ENCODE results near the gene CENPN.

The CENPN gene

GRCh38 chr16:80993834-80994233 lies 13.2 kb upstream of the CENPN start:
- DNase-seq (ENCODE audit: extremely low spot score) = no peak
- ChIA-PET POLR2A (no interaction called here), CTCF (interaction anchor here (1.4 to 2.9 kb wide), 4 partner anchors 11 to 42 kb away, joined by 4 to 27 read pairs (median 10); partner anchors contain the start of gene ATMIN)
- TF ChIP-seq, protein P1, sequence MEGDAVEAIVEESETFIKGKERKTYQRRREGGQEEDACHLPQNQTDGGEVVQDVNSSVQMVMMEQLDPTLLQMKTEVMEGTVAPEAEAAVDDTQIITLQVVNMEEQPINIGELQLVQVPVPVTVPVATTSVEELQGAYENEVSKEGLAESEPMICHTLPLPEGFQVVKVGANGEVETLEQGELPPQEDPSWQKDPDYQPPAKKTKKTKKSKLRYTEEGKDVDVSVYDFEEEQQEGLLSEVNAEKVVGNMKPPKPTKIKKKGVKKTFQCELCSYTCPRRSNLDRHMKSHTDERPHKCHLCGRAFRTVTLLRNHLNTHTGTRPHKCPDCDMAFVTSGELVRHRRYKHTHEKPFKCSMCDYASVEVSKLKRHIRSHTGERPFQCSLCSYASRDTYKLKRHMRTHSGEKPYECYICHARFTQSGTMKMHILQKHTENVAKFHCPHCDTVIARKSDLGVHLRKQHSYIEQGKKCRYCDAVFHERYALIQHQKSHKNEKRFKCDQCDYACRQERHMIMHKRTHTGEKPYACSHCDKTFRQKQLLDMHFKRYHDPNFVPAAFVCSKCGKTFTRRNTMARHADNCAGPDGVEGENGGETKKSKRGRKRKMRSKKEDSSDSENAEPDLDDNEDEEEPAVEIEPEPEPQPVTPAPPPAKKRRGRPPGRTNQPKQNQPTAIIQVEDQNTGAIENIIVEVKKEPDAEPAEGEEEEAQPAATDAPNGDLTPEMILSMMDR (IDR thresholded peaks at IDR 0.05; ENCODE audit: control extremely low read depth, extremely low read depth, low read depth, missing control alignments) = no peak

DNA sequence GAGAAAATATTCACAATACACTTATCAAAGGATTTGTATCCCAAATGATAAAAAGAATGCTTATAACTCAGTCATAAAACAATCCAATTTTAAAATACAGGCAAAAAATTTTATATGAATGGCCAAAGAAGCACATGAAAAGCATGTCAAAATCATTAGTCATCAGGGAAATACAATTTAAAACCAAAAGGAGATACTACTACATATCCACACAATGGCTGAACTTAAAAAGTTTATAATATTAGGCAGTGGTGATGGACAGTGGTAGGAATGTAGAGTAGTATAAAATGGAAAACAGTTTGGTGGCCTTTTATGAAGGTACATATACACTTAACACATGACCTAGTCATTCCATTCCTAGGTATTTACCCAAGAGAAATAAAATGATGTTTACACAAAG lies 12.6 kb upstream of the CENPN start:
- POLR2A ChIA-PET = no interaction called here
- TF ChIP-seq, protein P1 (IDR thresholded peaks at IDR 0.05; ENCODE audit: control extremely low read depth, extremely low read depth, low read depth, missing control alignments) = no peak
- DNase-seq (ENCODE audit: extremely low spot score) = no peak
- CTCF ChIA-PET = interaction anchor here (1.7 to 2.9 kb wide), 3 partner anchors 10 to 20 kb away, joined by 4 to 27 read pairs (median 15); no protein-coding TSS in a partner anchor

GRCh38 chr16:80996688-80997138 lies 10.3 kb upstream of the CENPN start:
- ChIA-PET POLR2A (no interaction called here), CTCF (interaction anchor here (0.8 to 1.2 kb wide), 2 partner anchors 9 to 171 kb away, joined by 3 read pairs; no protein-coding TSS in a partner anchor)
- no peak for DNase-seq (ENCODE audit: extremely low spot score)
- TF ChIP-seq, protein P1 (IDR thresholded peaks at IDR 0.05; ENCODE audit: control extremely low read depth, extremely low read depth, low read depth, missing control alignments) = no peak

- ChIA-PET CTCF (interaction anchor here (1.1 to 1.4 kb wide), 3 partner anchors 23 to 172 kb away, joined by 3 to 4 read pairs (median 3); partner anchors contain the start of gene ATMIN), POLR2A (no interaction called here)
- DNase-seq (ENCODE audit: extremely low spot score) = peak; percentile 31
- TF ChIP-seq, protein P1 (IDR thresholded peaks at IDR 0.05; ENCODE audit: control extremely low read depth, extremely low read depth, low read depth, missing control alignments) = no peak
Observed at GRCh38 chr16:80997139-80997798, 9.7 kb upstream of the CENPN start.

GRCh38 chr16:80997964-80998620 lies 8.9 kb upstream of the CENPN start:
- ChIA-PET CTCF (interaction anchor here (1.1 to 1.4 kb wide), 2 partner anchors 24 to 38 kb away, joined by 3 to 4 read pairs; partner anchors contain the start of gene ATMIN), POLR2A (no interaction called here)
- DNase-seq (ENCODE audit: extremely low spot score) = no peak
- TF ChIP-seq, protein P1 (IDR thresholded peaks at IDR 0.05; ENCODE audit: control extremely low read depth, extremely low read depth, low read depth, missing control alignments) = no peak

DNA sequence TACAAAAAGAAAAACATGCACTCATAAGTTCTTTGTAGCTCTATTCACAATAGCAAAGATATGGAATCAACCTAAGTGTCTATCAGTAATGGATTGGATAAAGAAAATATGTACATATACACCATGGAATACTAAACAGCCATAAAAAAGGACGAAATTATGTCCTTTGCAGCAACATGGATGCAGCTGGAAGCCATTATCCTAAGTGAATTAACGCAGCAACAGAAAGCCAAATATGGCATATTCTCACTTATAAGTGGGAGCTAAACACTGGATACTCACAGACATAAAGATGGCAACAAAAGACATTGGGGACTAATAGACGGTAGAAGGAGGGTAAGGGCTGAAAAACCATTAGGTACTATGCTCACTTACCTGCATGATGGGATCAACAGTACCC lies 6.1 kb upstream of the CENPN start:
- DNase-seq (ENCODE audit: extremely low spot score) = no peak
- TF ChIP-seq, protein P1 (IDR thresholded peaks at IDR 0.05; ENCODE audit: control extremely low read depth, extremely low read depth, low read depth, missing control alignments) = no peak
- POLR2A ChIA-PET = no interaction called here
- CTCF ChIA-PET = interaction anchor here (0.9 to 15.9 kb wide), 2 partner anchors 20 to 33 kb away, joined by 4 to 169 read pairs; partner anchors contain the start of gene ATMIN

Data from GM10248 (cell line).